HEK293 (cell line): Measurements from ENCODE around the gene PAX3.

ENCODE experiments used
- AEBP2 ChIP-seq: fragments of 450-650 bp; formaldehyde crosslinking; IDR thresholded peaks from 2 replicates; pipeline ENCODE4 v1.5.1; 2016; ENCODE audit warnings: missing biosample characterization, missing genetic modification characterization, borderline replicate concordance
- BCL11B ChIP-seq: fragments of 450-650 bp; formaldehyde crosslinking; IDR thresholded peaks from 2 replicates; pipeline ENCODE4 v1.5.1; 2016; ENCODE audit warnings: low read depth, missing biosample characterization, missing genetic modification characterization
- FEZF1 ChIP-seq: fragments of 450-650 bp; formaldehyde crosslinking; IDR thresholded peaks from 2 replicates; pipeline ENCODE4 v1.5.1; 2016; ENCODE audit warnings: missing biosample characterization, missing genetic modification characterization
- KLF17 ChIP-seq: fragments of 450-650 bp; formaldehyde crosslinking; IDR thresholded peaks from 2 replicates; pipeline ENCODE4 v1.5.1; 2016; ENCODE audit warnings: missing biosample characterization, missing genetic modification characterization
- KLF7 ChIP-seq: fragments of 450-650 bp; formaldehyde crosslinking; IDR thresholded peaks from 2 replicates; pipeline ENCODE4 v1.5.1; 2016; ENCODE audit warnings: missing biosample characterization, missing genetic modification characterization, borderline replicate concordance
- OSR2 ChIP-seq: fragments of 450-650 bp; formaldehyde crosslinking; IDR thresholded peaks from 2 replicates; pipeline ENCODE4 v1.5.1; 2016; ENCODE audit warnings: missing biosample characterization, missing genetic modification characterization
- PATZ1 ChIP-seq: fragments of 450-650 bp; formaldehyde crosslinking; IDR thresholded peaks from 2 replicates; pipeline ENCODE4 v1.5.1; 2016; ENCODE audit warnings: missing biosample characterization, missing genetic modification characterization
- ZNF274 ChIP-seq, 2 experiments: fragments of 200-500 bp in 1 of 2; fragments of 450-650 bp in 1 of 2; sonication (Bioruptor generic) in 1 of 2; formaldehyde crosslinking in 1 of 2; IDR thresholded peaks; 2 replicates each; pipeline versions ENCODE4 v1.5.1 to v1.6.1; 2014 to 2016; ENCODE audit warnings: borderline replicate concordance in 1 of 2, inconsistent platforms in 1 of 2, low read length in 1 of 2, missing biosample characterization in 1 of 2, missing genetic modification characterization in 1 of 2
- ZNF600 ChIP-seq: fragments of 450-650 bp; formaldehyde crosslinking; IDR thresholded peaks from 2 replicates; pipeline ENCODE4 v1.5.1; 2016; ENCODE audit warnings: missing biosample characterization, missing genetic modification characterization
- ZNF670 ChIP-seq: fragments of 450-650 bp; formaldehyde crosslinking; IDR thresholded peaks from 2 replicates; pipeline ENCODE4 v1.5.1; 2016; ENCODE audit warnings: missing biosample characterization, missing genetic modification characterization, low read depth
- TF ChIP-seq, protein P1 (sequence below): fragments of 450-650 bp; formaldehyde crosslinking; IDR thresholded peaks from 2 replicates; pipeline ENCODE4 v1.5.1; 2016; ENCODE audit warnings: missing biosample characterization, missing genetic modification characterization

DNA sequence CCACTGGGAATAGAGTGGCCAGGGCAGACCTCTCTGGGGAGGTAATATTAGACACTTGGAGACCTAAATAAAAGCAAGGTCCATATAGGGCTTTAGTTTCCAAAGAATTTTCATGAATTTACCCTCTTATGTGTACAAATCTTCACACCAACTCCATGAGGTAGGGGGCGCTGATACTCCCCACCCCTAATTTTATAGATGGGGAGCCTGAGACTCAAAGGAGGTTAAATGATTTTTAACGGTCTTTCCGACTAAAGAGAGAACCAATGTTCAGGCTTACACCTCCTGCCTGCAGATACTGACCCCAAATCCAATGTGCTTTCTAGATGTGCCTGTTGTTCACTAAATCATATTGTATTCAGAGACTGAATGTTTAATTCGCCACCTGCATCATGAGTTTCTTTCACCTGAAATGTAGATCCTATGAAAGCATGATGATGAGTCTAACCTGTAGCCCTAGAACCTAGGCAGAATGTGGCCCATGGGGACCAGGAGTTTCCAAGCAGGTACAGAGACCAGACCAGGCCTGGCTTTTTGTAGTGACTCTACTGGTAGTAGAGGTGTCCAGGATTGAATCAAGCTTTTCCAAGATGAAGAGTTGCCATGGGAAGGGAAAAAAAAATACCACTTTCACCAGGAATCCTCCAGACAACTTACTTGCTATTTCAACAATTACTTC, 16.8 kb upstream of the PAX3 start:
- TF ChIP-seq ZNF670 (tag by site-specific recombination) (no peak), ZNF274 (IDR thresholded peaks at IDR 0.05; ENCODE audit: low read length) (no peak), ZNF274 (tag by site-specific recombination; IDR thresholded peaks at IDR 0.05; ENCODE audit: borderline replicate concordance) (no peak), OSR2 (no peak), ZNF600 (tag by site-specific recombination) (no peak), KLF17 (tag by site-specific recombination) (no peak), BCL11B (no peak), FEZF1 (no peak), AEBP2 (tag by site-specific recombination) (no peak), PATZ1 (tag by site-specific recombination) (no peak), KLF7 (tag by site-specific recombination) (no peak)
- TF ChIP-seq, protein P1, sequence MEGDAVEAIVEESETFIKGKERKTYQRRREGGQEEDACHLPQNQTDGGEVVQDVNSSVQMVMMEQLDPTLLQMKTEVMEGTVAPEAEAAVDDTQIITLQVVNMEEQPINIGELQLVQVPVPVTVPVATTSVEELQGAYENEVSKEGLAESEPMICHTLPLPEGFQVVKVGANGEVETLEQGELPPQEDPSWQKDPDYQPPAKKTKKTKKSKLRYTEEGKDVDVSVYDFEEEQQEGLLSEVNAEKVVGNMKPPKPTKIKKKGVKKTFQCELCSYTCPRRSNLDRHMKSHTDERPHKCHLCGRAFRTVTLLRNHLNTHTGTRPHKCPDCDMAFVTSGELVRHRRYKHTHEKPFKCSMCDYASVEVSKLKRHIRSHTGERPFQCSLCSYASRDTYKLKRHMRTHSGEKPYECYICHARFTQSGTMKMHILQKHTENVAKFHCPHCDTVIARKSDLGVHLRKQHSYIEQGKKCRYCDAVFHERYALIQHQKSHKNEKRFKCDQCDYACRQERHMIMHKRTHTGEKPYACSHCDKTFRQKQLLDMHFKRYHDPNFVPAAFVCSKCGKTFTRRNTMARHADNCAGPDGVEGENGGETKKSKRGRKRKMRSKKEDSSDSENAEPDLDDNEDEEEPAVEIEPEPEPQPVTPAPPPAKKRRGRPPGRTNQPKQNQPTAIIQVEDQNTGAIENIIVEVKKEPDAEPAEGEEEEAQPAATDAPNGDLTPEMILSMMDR (tag by site-specific recombination) = no peak
